ENCODE results near the gene GOLGA1. TPM values are rescaled to one million over a fixed set of nuclear protein-coding genes. Genes with fewer than 3 reads are reported as not detected.
"Not testable (repeated sequence)": the region's sequence is repeated elsewhere in the genome, so short reads cannot be mapped to it uniquely, and the experiment has no call there.

GOLGA1 gene
- total RNA-seq, 1 donor = 9.9 TPM

GRCh38 chr9:124940521-124940893 is 376 bp downstream of the GOLGA1 start:
- H3K4me3 ChIP-seq (ENCODE audit: low read depth, low read length) = peak overlapping the region; percentile 82
- no peak for TF ChIP-seq CTCF (IDR thresholded peaks at IDR 0.05; ENCODE audit: insufficient read depth, low read depth, low read length)
- DNase-seq (ENCODE audit: low read depth) = no peak

- TF ChIP-seq CTCF (IDR thresholded peaks at IDR 0.05; ENCODE audit: insufficient read depth, low read depth, low read length) = no peak
- DNase-seq (ENCODE audit: low read depth) = no peak
- H3K4me3 ChIP-seq (ENCODE audit: low read depth, low read length) = peak overlapping the region; percentile 82
Observed at GRCh38 chr9:124939944-124940343, 939 bp downstream of the GOLGA1 start.

GRCh38 chr9:124934290-124934689 is 6.6 kb downstream of the GOLGA1 start:
- H3K4me3 ChIP-seq (ENCODE audit: low read depth, low read length) = no peak overlapping the region

GRCh38 chr9:124932333-124932732 is 8.6 kb downstream of the GOLGA1 start:
- no peak for DNase-seq (ENCODE audit: low read depth)
- no peak for TF ChIP-seq CTCF (IDR thresholded peaks at IDR 0.05; ENCODE audit: insufficient read depth, low read depth, low read length)

More at GRCh38 chr9:124934290-124934689, 6.6 kb downstream of the GOLGA1 start:
- no peak for DNase-seq (ENCODE audit: low read depth)
- no peak for TF ChIP-seq CTCF (IDR thresholded peaks at IDR 0.05; ENCODE audit: insufficient read depth, low read depth, low read length)

GRCh38 chr9:124929464-124929863 is 11.4 kb downstream of the GOLGA1 start:
- no peak for DNase-seq (ENCODE audit: low read depth)
- H3K4me3 ChIP-seq (ENCODE audit: low read depth, low read length) = no peak overlapping the region
- TF ChIP-seq CTCF (IDR thresholded peaks at IDR 0.05; ENCODE audit: insufficient read depth, low read depth, low read length) = no peak

More at GRCh38 chr9:124932333-124932732, 8.6 kb downstream of the GOLGA1 start:
- no peak overlapping the region for H3K4me3 ChIP-seq (ENCODE audit: low read depth, low read length)

- no peak for DNase-seq (ENCODE audit: low read depth)
- TF ChIP-seq CTCF (IDR thresholded peaks at IDR 0.05; ENCODE audit: insufficient read depth, low read depth, low read length) = no peak
- H3K4me3 ChIP-seq (ENCODE audit: low read depth, low read length) = no peak overlapping the region
Observed at GRCh38 chr9:124928116-124928515, 12.8 kb downstream of the GOLGA1 start.

- not testable (repeated sequence) for DNase-seq (ENCODE audit: low read depth)
Observed at GRCh38 chr9:124920394-124920793, 20.5 kb downstream of the GOLGA1 start.

More at GRCh38 chr9:124920394-124920793, 20.5 kb downstream of the GOLGA1 start:
- H3K4me3 ChIP-seq (ENCODE audit: low read depth, low read length) = not testable (repeated sequence)
